ENCODE data around the gene MATK.
"Not testable (repeated sequence)": the region's sequence is repeated elsewhere in the genome, so short reads cannot be mapped to it uniquely, and the experiment has no call there.

MATK gene

DNA sequence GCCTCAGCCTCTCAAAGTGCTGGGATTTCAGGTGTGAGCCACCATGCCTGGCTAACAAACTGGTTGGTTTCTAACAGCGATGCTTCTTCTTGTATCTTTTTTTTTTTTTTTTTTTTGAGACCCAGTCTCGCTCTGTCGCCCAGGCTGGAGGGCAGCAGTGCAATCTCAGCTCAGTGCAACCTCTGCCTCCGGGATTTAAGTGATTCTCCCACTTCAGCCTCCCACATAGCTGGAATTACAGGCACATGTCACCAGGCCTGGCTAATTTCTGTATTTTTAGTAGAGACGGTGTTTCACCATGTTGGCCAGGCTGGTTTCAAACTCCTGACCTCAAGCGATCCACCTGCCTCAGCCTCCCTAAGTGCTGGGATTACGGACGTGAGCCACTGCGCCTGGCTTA, 30.0 kb upstream of the MATK start:
- FAIRE-seq: not testable (repeated sequence)

- no peak for FAIRE-seq
Observed at GRCh38 chr19:3814648-3815047, 28.5 kb upstream of the MATK start.

- FAIRE-seq: no peak
Observed at GRCh38 chr19:3813473-3814392, 27.6 kb upstream of the MATK start.

- FAIRE-seq: no peak
Observed at GRCh38 chr19:3810708-3811355, 24.7 kb upstream of the MATK start.

GRCh38 chr19:3809881-3810707, 23.9 kb upstream of the MATK start:
- no peak for FAIRE-seq

GRCh38 chr19:3808420-3809143, 22.4 kb upstream of the MATK start:
- no peak for FAIRE-seq

DNA sequence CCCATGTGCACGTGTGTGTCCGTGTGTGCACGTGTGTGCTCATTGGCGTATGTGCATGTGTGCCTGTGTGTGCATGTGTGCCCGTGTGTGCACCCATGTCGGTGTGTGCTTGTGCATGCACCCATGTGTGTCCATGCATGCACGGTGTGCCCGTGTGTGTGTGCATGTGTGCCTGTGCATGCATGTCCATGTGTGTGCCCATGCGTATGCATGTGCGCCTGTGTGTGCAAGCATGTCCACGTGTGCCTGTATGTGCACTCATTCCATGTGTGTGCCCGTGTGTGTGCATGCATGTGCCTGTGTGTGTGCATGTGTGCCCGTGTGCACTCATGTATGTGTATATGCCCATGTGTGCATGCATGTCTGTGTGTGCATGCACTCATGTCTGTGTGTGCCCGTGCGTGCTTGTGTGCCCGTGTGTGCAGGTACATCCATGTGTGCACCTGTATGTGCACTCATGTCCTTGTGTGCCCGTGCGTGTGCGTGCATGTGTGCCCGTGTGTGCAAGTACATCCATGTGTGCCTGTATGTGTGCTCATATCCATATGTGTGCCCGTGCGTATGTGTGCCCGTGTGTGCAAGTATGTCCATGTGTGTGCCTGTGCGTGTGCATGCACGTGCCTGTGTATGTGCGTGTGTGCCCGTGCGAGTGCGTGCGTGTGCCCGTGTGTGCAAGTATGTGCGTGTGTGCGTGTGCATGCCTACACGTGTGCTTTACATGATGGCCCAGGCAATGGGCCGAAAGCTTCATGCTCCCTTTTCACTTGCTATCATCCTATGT, 21.6 kb upstream of the MATK start:
- FAIRE-seq: no peak

DNA sequence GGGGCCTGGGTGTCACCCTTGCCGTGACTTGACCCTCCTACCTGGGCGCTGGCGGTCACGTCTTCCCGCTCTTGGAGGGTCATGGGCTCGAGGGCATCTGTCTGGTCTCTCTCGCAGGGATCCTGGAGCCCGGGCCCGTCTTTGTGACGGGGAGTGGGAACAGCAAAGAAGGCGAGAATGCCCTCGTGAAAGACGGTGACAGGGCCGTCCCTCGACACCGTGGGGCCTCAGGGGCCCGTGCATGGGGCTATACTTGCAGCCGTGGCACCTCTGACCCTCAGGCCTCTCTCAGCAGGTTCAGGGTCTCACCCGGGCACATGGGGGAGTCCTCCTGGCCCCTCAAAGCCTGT, 20.9 kb upstream of the MATK start:
- no peak for FAIRE-seq

GRCh38 chr19:3805859-3806258, 19.7 kb upstream of the MATK start:
- FAIRE-seq: no peak

GRCh38 chr19:3804429-3804828, 18.2 kb upstream of the MATK start:
- no peak for FAIRE-seq

DNA sequence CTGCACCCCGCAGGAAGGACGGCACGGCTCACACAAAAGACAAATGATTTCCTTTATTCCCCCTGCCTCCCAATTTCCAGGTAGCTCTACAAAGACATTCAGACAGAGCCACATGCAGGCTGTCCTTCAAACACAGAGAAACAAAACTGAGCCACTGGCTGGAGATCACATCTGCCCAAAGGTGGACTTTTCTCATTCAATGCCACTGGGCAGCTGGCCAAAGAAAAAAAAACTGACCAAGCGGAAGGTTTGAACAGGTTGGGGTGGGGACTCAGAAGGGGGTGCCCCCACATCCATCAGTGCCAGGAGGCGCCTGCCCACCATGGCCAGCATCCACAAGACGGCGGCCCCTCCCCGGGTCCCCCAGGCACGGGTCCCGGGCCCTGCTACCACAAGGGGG, 17.8 kb upstream of the MATK start:
- no peak for FAIRE-seq

GRCh38 chr19:3803114-3803888, 17.1 kb upstream of the MATK start:
- FAIRE-seq: no peak

GRCh38 chr19:3801412-3802096, 15.4 kb upstream of the MATK start:
- FAIRE-seq: no peak

DNA sequence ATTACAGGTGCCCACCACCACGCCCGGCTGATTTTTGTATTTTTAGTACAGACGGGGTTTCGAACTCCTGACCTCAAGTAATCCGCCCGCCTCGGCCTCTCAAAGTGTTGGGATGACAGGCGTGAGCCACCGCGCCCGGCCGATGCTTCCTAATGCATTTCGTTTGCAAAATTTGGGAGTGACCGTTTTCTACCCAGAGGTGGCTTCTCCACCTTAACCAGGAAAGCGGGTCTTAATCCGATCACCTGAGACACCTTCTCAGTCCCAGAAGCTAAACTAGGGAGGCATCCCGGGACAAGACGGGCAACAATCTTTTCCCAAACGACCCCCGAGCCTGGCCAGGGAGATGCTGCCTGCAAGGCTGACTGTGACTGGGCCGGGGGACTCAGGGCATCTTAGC, 14.8 kb upstream of the MATK start:
- FAIRE-seq: no peak

DNA sequence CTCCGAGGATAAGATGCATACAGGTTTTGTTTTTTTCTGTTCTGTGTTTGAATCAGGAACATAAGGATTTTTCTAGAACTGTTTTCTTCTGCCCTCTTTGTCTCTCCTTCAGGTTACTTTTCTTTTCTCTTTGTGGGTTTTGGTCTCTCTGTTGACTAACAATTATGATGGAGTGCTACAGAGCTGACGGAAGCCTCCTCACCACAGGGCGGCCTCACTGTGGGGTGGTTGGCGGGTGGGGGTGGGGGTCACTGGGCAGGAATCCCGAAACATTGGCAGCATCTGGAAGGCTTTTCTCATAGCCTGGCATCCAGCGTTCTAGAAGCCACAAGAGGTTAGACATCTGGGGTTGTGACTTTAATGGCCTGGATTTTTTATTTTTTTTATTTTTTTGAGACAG, 12.0 kb upstream of the MATK start:
- FAIRE-seq: no peak

GRCh38 chr19:3796358-3796757, 10.2 kb upstream of the MATK start:
- no peak for FAIRE-seq

- FAIRE-seq: no peak
Observed at GRCh38 chr19:3793799-3794198, 7.6 kb upstream of the MATK start.

DNA sequence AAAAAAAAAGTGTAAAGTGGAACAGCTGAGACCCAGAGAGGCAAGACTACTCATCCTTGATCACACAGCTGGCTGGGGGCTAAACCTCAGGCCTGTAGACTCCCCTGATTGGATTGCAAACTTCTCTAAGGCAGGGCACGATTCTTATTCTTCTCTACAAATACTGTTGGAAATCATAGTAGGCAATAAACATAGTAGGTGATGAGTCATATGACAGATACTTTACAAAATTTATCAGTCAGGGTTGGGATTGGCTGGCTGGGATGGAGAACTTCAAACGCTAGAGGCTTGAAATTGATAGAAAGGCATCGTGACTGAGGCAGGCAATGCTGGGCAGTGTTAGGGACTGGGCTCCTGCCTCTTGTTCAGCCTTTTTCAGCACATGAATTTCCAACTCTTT, 5.9 kb upstream of the MATK start:
- FAIRE-seq: no peak

DNA sequence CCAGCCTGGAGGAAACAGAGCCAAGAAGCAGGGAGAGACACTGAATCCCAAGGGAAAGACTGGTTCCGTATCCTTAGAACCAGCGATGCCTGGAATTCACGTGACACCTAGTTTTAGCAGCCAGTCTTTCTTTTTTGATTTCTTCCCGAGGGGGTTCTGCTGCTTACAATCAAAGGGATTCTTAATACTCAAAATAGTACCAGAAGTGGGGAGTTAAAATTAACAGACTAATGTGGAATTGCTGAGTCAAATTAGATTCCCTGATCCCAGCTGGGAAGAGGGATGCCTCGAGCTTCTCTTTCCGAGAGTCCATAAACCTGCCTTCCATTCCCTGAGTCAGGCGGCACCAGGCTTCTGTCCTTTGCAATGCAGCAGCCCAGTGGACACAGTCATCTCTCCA, 4.8 kb upstream of the MATK start:
- no peak for FAIRE-seq

DNA sequence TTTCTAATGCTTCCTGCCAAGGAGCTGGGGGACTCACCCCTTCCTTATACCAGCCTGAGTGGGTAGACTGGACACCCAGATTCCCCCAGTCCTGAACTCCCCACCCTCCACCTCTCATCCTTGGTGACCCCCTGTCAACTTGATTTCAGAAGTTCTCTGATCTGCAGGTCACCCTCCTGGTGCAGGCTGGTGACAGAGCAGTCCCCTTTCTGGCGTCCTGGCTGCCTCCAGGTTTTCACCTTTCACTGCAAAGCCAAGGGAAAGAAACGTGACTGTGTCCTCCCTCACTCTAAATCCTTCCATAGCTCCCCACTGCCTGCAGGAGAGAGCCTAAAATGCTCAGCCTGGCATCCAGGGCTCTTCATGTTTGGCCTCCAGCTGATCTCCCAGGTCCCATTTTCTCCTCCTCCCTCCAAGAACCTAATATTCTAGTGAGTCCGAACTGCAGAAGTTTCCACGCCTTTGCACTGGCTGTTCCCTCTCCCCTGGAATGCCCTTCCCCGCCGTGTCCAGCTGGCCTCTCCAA, 4.1 kb upstream of the MATK start:
- FAIRE-seq: no peak
